AG04449 (cell line): ENCODE data around the gene GRIA4.

Experiments used
- CTCF ChIA-PET: fragments of 350-600 bp; formaldehyde crosslinking; extraction: SDS; loops from one replicate; lab custom pipeline; 2021; ENCODE audit warnings: antibody characterized with exemption; lab: Yijun Ruan, JAX
- POLR2A ChIA-PET: fragments of 400-600, 350-600 bp; formaldehyde crosslinking; extraction: SDS; loops from one replicate; lab custom pipeline; 2020; ENCODE audit warnings: antibody characterized with exemption, inconsistent platforms; lab: Yijun Ruan, JAX
- DNase-seq: peaks from one replicate; pipeline ENCODE4 v3.0.0-alpha.2; 2010; ENCODE audit warnings: low read depth, low spot score
- H3K4me3 ChIP-seq: 2 replicates; pipeline ENCODE4 v1.5.1; 2011; ENCODE audit warnings: low read depth, mild to moderate bottlenecking, control low read depth, low read length
- TF ChIP-seq, protein P1 (sequence below): IDR thresholded peaks from one replicate; pipeline ENCODE4 v1.5.1; 2011; ENCODE audit warnings: mild to moderate bottlenecking, moderate library complexity, low read length, control low read depth, inconsistent platforms; ENCODE audit not compliant: insufficient read depth; ENCODE audit errors: missing control alignments

Gene GRIA4

DNA sequence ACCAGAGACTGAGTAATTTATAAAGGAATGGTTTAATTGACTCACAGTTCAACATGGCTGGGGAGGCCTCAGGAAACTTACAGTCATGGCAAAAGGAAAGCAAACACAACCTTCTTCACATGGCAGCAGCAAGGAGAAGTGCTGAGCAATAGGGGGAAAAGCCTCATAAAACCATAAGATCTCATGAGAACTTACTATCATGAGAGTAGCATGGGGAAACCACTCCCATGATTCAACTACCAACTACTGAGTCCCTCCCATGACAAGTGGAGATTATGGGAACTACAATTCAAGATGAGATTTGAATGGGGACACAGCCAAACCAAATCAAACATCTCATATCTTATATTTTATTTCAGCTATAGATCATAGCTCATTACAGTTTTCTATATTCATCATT lies 33.0 kb downstream of the GRIA4 start:
- DNase-seq, result no peak
- ChIA-PET POLR2A (no interaction called here), CTCF (no interaction called here)
- TF ChIP-seq, protein P1, sequence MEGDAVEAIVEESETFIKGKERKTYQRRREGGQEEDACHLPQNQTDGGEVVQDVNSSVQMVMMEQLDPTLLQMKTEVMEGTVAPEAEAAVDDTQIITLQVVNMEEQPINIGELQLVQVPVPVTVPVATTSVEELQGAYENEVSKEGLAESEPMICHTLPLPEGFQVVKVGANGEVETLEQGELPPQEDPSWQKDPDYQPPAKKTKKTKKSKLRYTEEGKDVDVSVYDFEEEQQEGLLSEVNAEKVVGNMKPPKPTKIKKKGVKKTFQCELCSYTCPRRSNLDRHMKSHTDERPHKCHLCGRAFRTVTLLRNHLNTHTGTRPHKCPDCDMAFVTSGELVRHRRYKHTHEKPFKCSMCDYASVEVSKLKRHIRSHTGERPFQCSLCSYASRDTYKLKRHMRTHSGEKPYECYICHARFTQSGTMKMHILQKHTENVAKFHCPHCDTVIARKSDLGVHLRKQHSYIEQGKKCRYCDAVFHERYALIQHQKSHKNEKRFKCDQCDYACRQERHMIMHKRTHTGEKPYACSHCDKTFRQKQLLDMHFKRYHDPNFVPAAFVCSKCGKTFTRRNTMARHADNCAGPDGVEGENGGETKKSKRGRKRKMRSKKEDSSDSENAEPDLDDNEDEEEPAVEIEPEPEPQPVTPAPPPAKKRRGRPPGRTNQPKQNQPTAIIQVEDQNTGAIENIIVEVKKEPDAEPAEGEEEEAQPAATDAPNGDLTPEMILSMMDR, result no peak
- no peak overlapping the region for H3K4me3 ChIP-seq

DNA sequence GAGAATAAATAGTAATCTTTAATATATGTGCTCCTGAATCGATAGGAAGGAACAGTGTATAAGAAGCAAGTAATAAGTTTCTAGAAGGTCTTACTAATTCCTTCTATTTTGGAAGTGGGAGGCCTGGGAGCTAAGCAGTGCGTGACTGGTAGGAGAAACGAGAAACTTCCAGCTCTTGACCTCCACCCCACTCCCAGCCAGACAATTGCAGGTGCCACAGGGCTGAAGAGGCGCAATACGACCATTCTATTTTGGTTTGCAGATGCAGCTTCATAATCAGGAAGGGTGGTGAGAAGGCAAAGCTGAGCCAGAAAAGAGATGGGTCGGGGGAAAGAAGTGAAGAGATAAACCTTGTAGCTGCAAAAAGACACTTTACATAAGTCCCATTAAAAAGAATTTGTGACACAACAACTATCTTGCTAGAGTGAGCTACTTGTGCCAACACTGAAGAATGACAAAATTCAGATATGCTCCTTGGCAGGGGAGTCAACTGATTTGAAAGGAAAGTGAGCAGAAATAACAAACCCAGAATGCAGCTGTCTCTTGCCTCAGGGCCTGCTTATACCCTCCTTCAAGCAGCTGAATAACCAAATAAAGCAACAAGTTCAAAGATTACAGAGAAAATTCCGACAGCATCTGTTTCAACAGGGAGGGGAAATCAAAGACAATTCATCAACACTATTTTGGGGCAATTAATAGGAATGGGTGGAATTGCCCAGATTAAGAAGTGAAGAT lies 35.1 kb downstream of the GRIA4 start:
- no peak overlapping the region for H3K4me3 ChIP-seq
- ChIA-PET CTCF (no interaction called here), POLR2A (no interaction called here)
- TF ChIP-seq, protein P1, result no peak
- DNase-seq, result no peak

DNA sequence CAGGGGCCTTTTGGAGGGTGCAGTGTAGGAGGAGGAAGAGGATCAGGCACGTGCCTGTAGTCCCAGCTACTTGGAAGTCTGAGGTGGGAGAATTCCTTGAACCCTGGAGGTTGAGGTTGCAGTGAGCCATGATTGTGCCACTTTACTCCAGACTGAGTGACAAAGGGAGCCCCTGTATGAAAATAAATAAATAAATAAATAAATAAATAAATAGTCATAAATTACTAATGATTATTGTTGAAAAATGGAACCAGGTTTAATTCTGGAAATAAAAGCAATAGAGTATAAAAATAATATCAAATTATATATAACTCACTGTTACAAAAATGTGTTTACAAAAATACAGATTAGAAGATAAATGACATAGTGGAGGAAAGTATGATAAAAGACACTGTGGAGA lies 37.9 kb downstream of the GRIA4 start:
- no peak for DNase-seq
- POLR2A ChIA-PET, result no interaction called here
- TF ChIP-seq, protein P1, result no peak
- CTCF ChIA-PET, result no interaction called here
- no peak overlapping the region for H3K4me3 ChIP-seq

DNA sequence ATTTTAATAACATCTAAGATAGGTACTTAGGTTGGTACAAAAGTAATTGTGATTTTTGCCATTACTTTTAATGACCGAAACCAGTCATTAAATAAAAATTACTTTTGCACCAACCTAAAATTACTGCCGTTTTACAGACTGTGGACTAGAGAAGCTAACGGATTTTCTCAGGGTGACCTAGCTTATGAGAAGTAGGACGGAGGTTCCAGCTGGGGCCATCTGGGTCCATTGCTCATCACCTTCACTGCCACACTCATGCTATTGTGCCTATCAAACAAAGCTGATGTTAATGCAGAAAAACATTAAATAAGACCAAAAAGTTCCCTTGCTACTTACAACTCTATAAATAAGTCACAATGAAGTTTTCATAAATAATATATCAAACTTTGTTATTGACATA lies 38.9 kb downstream of the GRIA4 start:
- ChIA-PET CTCF (no interaction called here), POLR2A (no interaction called here)
- TF ChIP-seq, protein P1, result no peak
- no peak overlapping the region for H3K4me3 ChIP-seq
- DNase-seq, result no peak

DNA sequence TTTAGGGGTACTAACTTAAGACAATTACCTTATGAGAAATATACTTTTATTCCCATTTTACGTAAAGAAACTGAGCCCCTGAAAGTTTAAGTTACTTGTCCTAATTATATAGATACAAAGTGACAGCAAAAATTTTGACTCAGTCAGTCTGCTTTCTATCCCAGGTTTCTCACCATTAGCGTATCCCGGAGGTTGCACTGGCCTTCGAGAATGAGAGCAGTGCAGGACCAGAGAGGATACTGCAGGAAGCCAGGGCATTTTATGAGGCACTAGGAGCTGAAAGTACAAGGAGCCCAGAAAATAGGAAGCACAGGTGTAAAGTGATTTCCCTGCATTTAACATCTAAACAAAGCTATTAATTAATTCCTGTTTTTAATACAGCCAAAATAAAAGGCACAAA lies 55.4 kb downstream of the GRIA4 start:
- POLR2A ChIA-PET, result no interaction called here
- DNase-seq, result no peak
- TF ChIP-seq, protein P1, result no peak
- CTCF ChIA-PET, result no interaction called here
- H3K4me3 ChIP-seq, result no peak overlapping the region

DNA sequence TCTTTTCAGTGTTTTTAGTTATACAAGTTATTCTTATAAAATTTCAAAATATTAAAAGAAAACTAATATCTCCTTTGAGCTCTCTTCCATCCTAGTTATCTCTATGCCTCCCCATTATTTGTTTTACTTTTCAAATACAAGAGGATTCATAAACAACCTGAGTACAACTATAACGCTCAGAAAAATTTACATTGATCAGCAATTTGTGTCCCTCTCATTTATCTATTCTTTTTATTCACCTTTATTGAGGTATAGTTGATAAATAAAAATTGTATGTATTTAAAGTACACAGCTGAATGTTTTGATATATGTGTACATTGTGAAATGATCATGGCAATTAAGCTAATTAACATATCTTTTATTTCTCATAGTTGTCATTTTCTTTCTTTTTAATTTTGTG lies 57.6 kb downstream of the GRIA4 start:
- no peak overlapping the region for H3K4me3 ChIP-seq
- ChIA-PET CTCF (no interaction called here), POLR2A (no interaction called here)
- TF ChIP-seq, protein P1, result no peak
- no peak for DNase-seq
